Prostate gland (tissue), 2 donors: ENCODE results near the gene SIPA1L3. TPM values are rescaled to one million over a fixed set of nuclear protein-coding genes. Genes with fewer than 3 reads are reported as not detected.

ENCODE experiments used
- DNase-seq: peaks from one replicate; pipeline ENCODE4 v3.0.0-alpha.2; 2019; ENCODE audit warnings: low spot score
- H3K27ac ChIP-seq, 2 donors: fragments of 200-600 bp; sonication (generic); 2 replicates each; pipeline ENCODE4 v1.5.1; 2017 to 2019
- H3K27me3 ChIP-seq: fragments of 200-600 bp; sonication (generic); replicated peaks from 2 replicates; pipeline ENCODE4 v1.5.1; 2019; ENCODE audit not compliant: insufficient read depth
- H3K36me3 ChIP-seq, 2 donors: fragments of 200-600 bp; sonication (generic); 1 replicate in 1 of 2; 2 replicates in 1 of 2; pipeline versions ENCODE4 v1.5.1 to v1.8.1; 2017 to 2019
- H3K4me1 ChIP-seq: fragments of 200-600 bp; sonication (generic); replicated peaks from 2 replicates; pipeline ENCODE4 v1.5.1; 2019
- H3K4me3 ChIP-seq, 2 donors: fragments of 200-600 bp; sonication (generic); 2 replicates each; pipeline ENCODE4 v1.5.1; 2017 to 2019
- H3K9me3 ChIP-seq: fragments of 200-600 bp; sonication (generic); 2 replicates; pipeline ENCODE4 v1.5.1; 2017
- CTCF ChIP-seq, 4 experiments: fragments of 200-600 bp in 2 of 4; fragments of 450-650 bp in 2 of 4; sonication (generic) in 2 of 4; IDR thresholded peaks; 1 replicate in 3 of 4; 2 replicates in 1 of 4; pipeline ENCODE4 v1.5.1; 2016 to 2019; ENCODE audit warnings: antibody characterized with exemption in 4 of 4, mild to moderate bottlenecking in 2 of 4, moderate library complexity in 2 of 4
- POLR2A ChIP-seq: fragments of 450-650 bp; IDR thresholded peaks from one replicate; pipeline ENCODE4 v1.6.1; 2016; ENCODE audit warnings: antibody characterized with exemption, mild to moderate bottlenecking
- POLR2AphosphoS5 ChIP-seq: sonication (generic); formaldehyde crosslinking; IDR thresholded peaks from one replicate; pipeline ENCODE4 v1.6.1; 2017; ENCODE audit warnings: antibody characterized with exemption
- WGBS: methylation state at CpG from one replicate; pipeline ENCODE4 v1.1.5; 2018; 5-methylcytosine and 5-hydroxymethylcytosine counted together
- intact Hi-C: fragments of 100-400 bp; cut with DNase I; formaldehyde crosslinking; loops from one replicate; pipeline ENCODE4 v1.14.2; 2022
- total RNA-seq, 2 donors: library from RNA; depleted of rRNA; stranded (reverse); fragments of >200 nt; gene quantifications; one replicate each; pipeline ENCODE4 v1.1.0, GENCODE V29; 2016

SIPA1L3 gene
- total RNA-seq, 2 donors from 2014 or later = 48.8 to 63.5 TPM

GRCh38 chr19:38201731-38202130 lies 294.7 kb downstream of the SIPA1L3 start:
- Histone ChIP-seq H3K36me3 (peaks cover 0 to 4% of the 10 kb centered on the region in 2 donors), H3K9me3 (no peaks in the 10 kb centered on the region), H3K4me1 (no peaks in the 10 kb centered on the region), H3K4me3 (no peak overlapping the region), H3K27me3 (no peaks in the 10 kb centered on the region), H3K27ac (no peak overlapping the region)
- intact Hi-C loops = no loop called here
- DNase-seq = no peak
- WGBS = 93% methylated on average over 15 of the region's 15 CpGs
- TF ChIP-seq POLR2AphosphoS5 = no peak
- TF ChIP-seq POLR2A = no peak
- no peak for TF ChIP-seq CTCF (IDR thresholded peaks at IDR 0.05)

GRCh38 chr19:38202504-38202903 lies 295.5 kb downstream of the SIPA1L3 start:
- H3K36me3 ChIP-seq = peaks cover 0 to 4% of the 10 kb centered on the region in 2 donors
- H3K4me3 ChIP-seq = no peak overlapping the region
- no peaks in the 10 kb centered on the region for H3K4me1 ChIP-seq
- no peaks in the 10 kb centered on the region for H3K9me3 ChIP-seq
- intact Hi-C loops = no loop called here
- H3K27ac ChIP-seq = no peak overlapping the region
- H3K27me3 ChIP-seq = no peaks in the 10 kb centered on the region
- DNase-seq = no peak
- no peak for TF ChIP-seq CTCF (IDR thresholded peaks at IDR 0.05)
- TF ChIP-seq POLR2A = no peak
- no peak for TF ChIP-seq POLR2AphosphoS5
- 96% methylated on average over 14 of the region's 14 CpGs for WGBS

GRCh38 chr19:38203197-38203596 lies 296.2 kb downstream of the SIPA1L3 start:
- no peak for DNase-seq
- no peak overlapping the region for H3K27ac ChIP-seq
- H3K4me3 ChIP-seq = no peak overlapping the region
- intact Hi-C loops = no loop called here
- H3K27me3 ChIP-seq = no peaks in the 10 kb centered on the region
- WGBS = 92% methylated on average over 11 of the region's 13 CpGs
- no peaks in the 10 kb centered on the region for H3K9me3 ChIP-seq
- no peaks in the 10 kb centered on the region for H3K4me1 ChIP-seq
- no peak for TF ChIP-seq POLR2AphosphoS5
- no peak for TF ChIP-seq POLR2A
- no peak for TF ChIP-seq CTCF (IDR thresholded peaks at IDR 0.05)
- H3K36me3 ChIP-seq = peaks cover 0 to 4% of the 10 kb centered on the region in 2 donors

- DNase-seq = no peak
- intact Hi-C loops = no loop called here
- 92% methylated on average over 8 of the region's 8 CpGs for WGBS
- Histone ChIP-seq H3K36me3 (peaks cover 0 to 4% of the 10 kb centered on the region in 2 donors), H3K9me3 (no peaks in the 10 kb centered on the region), H3K4me1 (no peaks in the 10 kb centered on the region), H3K27ac (no peak overlapping the region), H3K27me3 (no peaks in the 10 kb centered on the region), H3K4me3 (no peak overlapping the region)
- TF ChIP-seq POLR2A (no peak), CTCF (IDR thresholded peaks at IDR 0.05) (no peak), POLR2AphosphoS5 (no peak)
Measured at GRCh38 chr19:38204096-38204495, 297.1 kb downstream of the SIPA1L3 start.

GRCh38 chr19:38204728-38205127 lies 297.7 kb downstream of the SIPA1L3 start:
- Histone ChIP-seq H3K4me3 (no peak overlapping the region), H3K36me3 (peaks cover 0 to 4% of the 10 kb centered on the region in 2 donors), H3K27ac (no peak overlapping the region), H3K4me1 (no peaks in the 10 kb centered on the region), H3K9me3 (no peaks in the 10 kb centered on the region), H3K27me3 (no peaks in the 10 kb centered on the region)
- no peak for DNase-seq
- TF ChIP-seq CTCF (IDR thresholded peaks at IDR 0.05) (no peak), POLR2AphosphoS5 (no peak), POLR2A (no peak)
- WGBS = 74% methylated on average over 8 of the region's 8 CpGs
- intact Hi-C loops = no loop called here
